HEK293T (cell line): ENCODE results near the gene CEP83.

Experiments used
- CTCF ChIA-PET: fragments of 350-600 bp; formaldehyde crosslinking; extraction: SDS; loops from one replicate; lab custom pipeline; 2021; ENCODE audit warnings: antibody characterized with exemption, inconsistent platforms; lab: Yijun Ruan, JAX
- POLR2A ChIA-PET: fragments of 350-600 bp; formaldehyde crosslinking; extraction: SDS; loops from one replicate; lab custom pipeline; 2020; ENCODE audit warnings: antibody characterized with exemption, inconsistent platforms; lab: Yijun Ruan, JAX
- DNase-seq: peaks from one replicate; pipeline ENCODE4 v3.0.0; 2012; ENCODE audit warnings: mixed read lengths; ENCODE audit errors: extremely low spot score
- ARNT ChIP-seq: fragments of 450-650 bp; IDR thresholded peaks from 2 replicates; pipeline ENCODE4 v1.6.1; 2017; ENCODE audit warnings: mild to moderate bottlenecking
- BHLHE40 ChIP-seq: fragments of 450-650 bp; IDR thresholded peaks from 2 replicates; pipeline ENCODE4 v1.6.1; 2016; ENCODE audit warnings: mild to moderate bottlenecking, moderate library complexity, borderline replicate concordance
- CTBP1 ChIP-seq: fragments of 450-650 bp; IDR thresholded peaks from 2 replicates; pipeline ENCODE4 v1.6.1; 2016; ENCODE audit warnings: borderline replicate concordance
- ELF4 ChIP-seq: fragments of 450-650 bp; IDR thresholded peaks from 2 replicates; pipeline ENCODE4 v1.6.1; 2017; ENCODE audit warnings: antibody characterized with exemption
- FOXA1 ChIP-seq: fragments of 450-650 bp; IDR thresholded peaks from 2 replicates; pipeline ENCODE4 v1.6.1; 2016; ENCODE audit warnings: mild to moderate bottlenecking
- FOXK2 ChIP-seq: fragments of 450-650 bp; IDR thresholded peaks from 2 replicates; pipeline ENCODE4 v1.6.1; 2016; ENCODE audit warnings: mild to moderate bottlenecking
- FOXM1 ChIP-seq: fragments of 450-650 bp; IDR thresholded peaks from 2 replicates; pipeline ENCODE4 v1.6.1; 2017; ENCODE audit warnings: mild to moderate bottlenecking, borderline replicate concordance
- HDGF ChIP-seq: fragments of 450-650 bp; IDR thresholded peaks from 2 replicates; pipeline ENCODE4 v1.6.1; 2017; ENCODE audit warnings: antibody characterized with exemption, borderline replicate concordance
- L3MBTL2 ChIP-seq: fragments of 450-650 bp; conservative IDR thresholded peaks from 2 replicates; pipeline ENCODE4 v1.6.1; 2016; ENCODE audit warnings: mild to moderate bottlenecking
- LEF1 ChIP-seq: fragments of 450-650 bp; IDR thresholded peaks from 2 replicates; pipeline ENCODE4 v1.6.1; 2017; ENCODE audit warnings: mild to moderate bottlenecking, borderline replicate concordance
- NFRKB ChIP-seq: fragments of 450-650 bp; IDR thresholded peaks from 2 replicates; pipeline ENCODE4 v1.6.1; 2016; ENCODE audit warnings: mild to moderate bottlenecking, moderate library complexity
- SP1 ChIP-seq: fragments of 450-650 bp; IDR thresholded peaks from 2 replicates; pipeline ENCODE4 v1.6.1; 2017
- SUZ12 ChIP-seq: fragments of 450-650 bp; IDR thresholded peaks from 2 replicates; pipeline ENCODE4 v1.6.1; 2016; ENCODE audit warnings: mild to moderate bottlenecking
- TARDBP ChIP-seq: fragments of 450-650 bp; IDR thresholded peaks from 2 replicates; pipeline ENCODE4 v1.6.1; 2016
- ZNF384 ChIP-seq: fragments of 450-650 bp; IDR thresholded peaks from 2 replicates; pipeline ENCODE4 v1.6.1; 2016
- TF ChIP-seq, protein P1 (sequence below): fragments of 450-650 bp; IDR thresholded peaks from 2 replicates; pipeline ENCODE4 v1.6.1; 2016

The CEP83 gene

GRCh38 chr12:94386422-94386821 is 73.2 kb downstream of the CEP83 start:
- TF ChIP-seq FOXA1: no peak
- POLR2A ChIA-PET: no interaction called here
- no peak for DNase-seq
- CTCF ChIA-PET: no interaction called here

- no peak for TF ChIP-seq BHLHE40
- TF ChIP-seq ZNF384: no peak
- no peak for TF ChIP-seq ARNT
- TF ChIP-seq CTBP1: no peak
- TF ChIP-seq SP1: no peak
- TF ChIP-seq FOXK2: no peak
- no peak for TF ChIP-seq FOXM1
- no peak for TF ChIP-seq L3MBTL2
- TF ChIP-seq SUZ12: no peak
- no peak for TF ChIP-seq NFRKB
- TF ChIP-seq, protein P1, sequence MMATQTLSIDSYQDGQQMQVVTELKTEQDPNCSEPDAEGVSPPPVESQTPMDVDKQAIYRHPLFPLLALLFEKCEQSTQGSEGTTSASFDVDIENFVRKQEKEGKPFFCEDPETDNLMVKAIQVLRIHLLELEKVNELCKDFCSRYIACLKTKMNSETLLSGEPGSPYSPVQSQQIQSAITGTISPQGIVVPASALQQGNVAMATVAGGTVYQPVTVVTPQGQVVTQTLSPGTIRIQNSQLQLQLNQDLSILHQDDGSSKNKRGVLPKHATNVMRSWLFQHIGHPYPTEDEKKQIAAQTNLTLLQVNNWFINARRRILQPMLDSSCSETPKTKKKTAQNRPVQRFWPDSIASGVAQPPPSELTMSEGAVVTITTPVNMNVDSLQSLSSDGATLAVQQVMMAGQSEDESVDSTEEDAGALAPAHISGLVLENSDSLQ: no peak
- no peak for TF ChIP-seq HDGF
- TF ChIP-seq LEF1: no peak
- TF ChIP-seq FOXA1: no peak
- TF ChIP-seq ELF4: no peak
- TF ChIP-seq TARDBP: no peak
- ChIA-PET CTCF (interaction anchor here (0.9 kb wide), 1 partner anchor 32 kb away, joined by 3 read pairs; no protein-coding TSS in a partner anchor), POLR2A (no interaction called here)
- DNase-seq: no peak
These were observed 75.6 kb downstream of the CEP83 start for GRCh38 chr12:94384030-94384429.

- DNase-seq: no peak
- POLR2A ChIA-PET: interaction anchor here (1.1 kb wide), 1 partner anchor 10 kb away, joined by 3 read pairs; no protein-coding TSS in a partner anchor
- CTCF ChIA-PET: no interaction called here
- TF ChIP-seq SP1 (no peak), HDGF (no peak), SUZ12 (no peak), BHLHE40 (no peak), LEF1 (no peak), FOXA1 (no peak), TARDBP (no peak), CTBP1 (no peak), L3MBTL2 (no peak)
These were observed 79.2 kb downstream of the CEP83 start for GRCh38 chr12:94380507-94380906.

- TF ChIP-seq CTBP1 (no peak), NFRKB (no peak), SUZ12 (no peak), ZNF384 (no peak), HDGF (no peak), L3MBTL2 (no peak), BHLHE40 (no peak), FOXA1 (no peak)
- ChIA-PET CTCF (interaction anchor here (0.5 kb wide), 1 partner anchor 1155 kb away, joined by 3 read pairs; no protein-coding TSS in a partner anchor), POLR2A (interaction anchor here (1.1 kb wide), 1 partner anchor 11 kb away, joined by 3 read pairs; no protein-coding TSS in a partner anchor)
These were observed 80.1 kb downstream of the CEP83 start for GRCh38 chr12:94379479-94380113.

GRCh38 chr12:94377599-94377998 is 82.1 kb downstream of the CEP83 start:
- CTCF ChIA-PET: no interaction called here
- no peak for TF ChIP-seq SP1
- TF ChIP-seq FOXK2: no peak
- no peak for TF ChIP-seq HDGF
- no peak for TF ChIP-seq LEF1
- TF ChIP-seq TARDBP: no peak
- TF ChIP-seq FOXM1: no peak
- no peak for TF ChIP-seq ELF4
- POLR2A ChIA-PET: no interaction called here
- DNase-seq: no peak

More at GRCh38 chr12:94379479-94380113, 80.1 kb downstream of the CEP83 start:
- no peak for DNase-seq

- CTCF ChIA-PET: no interaction called here
- no peak for TF ChIP-seq ELF4
- POLR2A ChIA-PET: no interaction called here
- DNase-seq: no peak
These were observed 85.5 kb downstream of the CEP83 start for GRCh38 chr12:94374124-94374523.

DNA sequence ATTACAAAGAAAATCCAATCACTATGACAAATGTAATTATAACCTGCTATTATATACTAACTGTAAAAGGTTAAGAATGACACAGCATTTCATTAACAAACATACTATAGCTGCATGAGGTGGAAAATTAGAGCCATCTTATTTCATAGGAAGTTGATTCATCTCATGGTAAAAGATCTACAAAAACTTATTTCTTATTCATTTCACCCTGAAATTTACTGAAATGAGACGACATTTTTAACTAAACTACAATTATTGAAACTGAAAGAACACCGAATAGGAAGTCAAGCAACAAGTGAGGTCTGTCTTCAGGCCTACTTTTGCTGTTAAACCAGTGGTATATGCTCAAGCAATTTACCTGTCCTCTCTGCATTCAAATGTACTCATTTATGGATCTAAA is 87.2 kb downstream of the CEP83 start:
- POLR2A ChIA-PET: no interaction called here
- no peak for DNase-seq
- TF ChIP-seq FOXM1 (no peak), NFRKB (no peak), L3MBTL2 (no peak), TARDBP (no peak), HDGF (no peak), ELF4 (no peak), FOXA1 (no peak), ARNT (no peak), SUZ12 (no peak), CTBP1 (no peak), SP1 (no peak), LEF1 (no peak), BHLHE40 (no peak), ZNF384 (no peak), FOXK2 (no peak)
- TF ChIP-seq, protein P1: no peak
- CTCF ChIA-PET: no interaction called here
